A673 (cell line): Measurements from ENCODE around the gene LONP1. TPM values are rescaled to one million over a fixed set of nuclear protein-coding genes. Genes with fewer than 3 reads are reported as not detected.

ENCODE experiments used
- BruUV-seq: library from RNA; stranded (reverse); fragments of 400-500 nt; replicated peaks from 2 replicates; lab custom pipeline; 2021; lab: Mats Ljungman, UMichigan
- CTCF ChIA-PET: fragments of 300-600 bp; sonication (Branson Sonifier 250); formaldehyde crosslinking; loops from one replicate; lab custom pipeline; 2022; ENCODE audit warnings: antibody characterized with exemption; lab: Charles Lee
- POLR2A ChIA-PET: fragments of 300-600 bp; sonication (Branson Sonifier 250); formaldehyde crosslinking; loops from one replicate; lab custom pipeline; 2022; ENCODE audit warnings: antibody characterized with exemption; ENCODE audit not compliant: low non-redundant PET; lab: Charles Lee
- DNase-seq: peaks from one replicate; pipeline ENCODE4 v3.0.0-alpha.2; 2015; ENCODE audit warnings: low spot score
- H3K27ac ChIP-seq: fragments of 200-600 bp; sonication (generic); 2 replicates; pipeline ENCODE4 v1.5.1; 2016; ENCODE audit warnings: mixed run types, low read depth, mild to moderate bottlenecking, mixed read lengths, antibody characterized with exemption, low read length; ENCODE audit not compliant: poor library complexity, severe bottlenecking
- H3K27me3 ChIP-seq: fragments of 200-600 bp; sonication (generic); replicated peaks from 2 replicates; pipeline ENCODE4 v1.6.1; 2017; ENCODE audit warnings: mixed run types, low read depth, mild to moderate bottlenecking, mixed read lengths, antibody characterized with exemption, low read length; ENCODE audit not compliant: insufficient read depth, poor library complexity
- H3K36me3 ChIP-seq: fragments of 200-600 bp; sonication (generic); 2 replicates; pipeline ENCODE4 v1.6.1; 2016; ENCODE audit warnings: mixed run types, mild to moderate bottlenecking, mixed read lengths, antibody characterized with exemption, low read length; ENCODE audit not compliant: insufficient read depth, poor library complexity, severe bottlenecking
- H3K4me1 ChIP-seq: fragments of 200-600 bp; sonication (generic); 2 replicates; pipeline ENCODE4 v1.6.1; 2017; ENCODE audit warnings: mixed run types, mild to moderate bottlenecking, mixed read lengths, antibody characterized with exemption, low read length; ENCODE audit not compliant: insufficient read depth, poor library complexity, severe bottlenecking
- H3K4me3 ChIP-seq: fragments of 200-600 bp; sonication (generic); 2 replicates; pipeline ENCODE4 v1.5.1; 2016; ENCODE audit warnings: low read depth, mixed run types, mild to moderate bottlenecking, mixed read lengths, low read length; ENCODE audit not compliant: poor library complexity, severe bottlenecking
- H3K9me3 ChIP-seq: fragments of 200-600 bp; sonication (generic); 2 replicates; pipeline ENCODE4 v1.6.1; 2016; ENCODE audit warnings: mixed run types, low read depth, mild to moderate bottlenecking, mixed read lengths, antibody characterized with exemption, low read length; ENCODE audit not compliant: poor library complexity, severe bottlenecking
- CTCF ChIP-seq: fragments of 300-800, 200-600 bp; sonication (generic); conservative IDR thresholded peaks from 2 replicates; pipeline ENCODE4 v1.5.1; 2017; ENCODE audit warnings: low read depth, mild to moderate bottlenecking, antibody characterized with exemption, low read length, moderate library complexity, mixed read lengths
- EZH2 ChIP-seq: fragments of 200-600 bp; sonication (generic); IDR thresholded peaks from 2 replicates; pipeline ENCODE4 v1.6.1; 2017; ENCODE audit warnings: borderline replicate concordance, low read depth, mild to moderate bottlenecking, mixed read lengths, antibody characterized with exemption, low read length; ENCODE audit not compliant: poor library complexity, severe bottlenecking
- intact Hi-C: fragments of 100-400 bp; cut with micrococcal nuclease; formaldehyde crosslinking; loops from one replicate; pipeline ENCODE4 v1.10.0; 2022; ENCODE audit not compliant: unreplicated experiment
- total RNA-seq: library from RNA; stranded (reverse); gene quantifications from 2 replicates; pipeline ENCODE4 v1.2.3, GENCODE V29; 2021

LONP1 gene
- total RNA-seq, 1 experiment from 2014 or later, result 152 TPM

DNA sequence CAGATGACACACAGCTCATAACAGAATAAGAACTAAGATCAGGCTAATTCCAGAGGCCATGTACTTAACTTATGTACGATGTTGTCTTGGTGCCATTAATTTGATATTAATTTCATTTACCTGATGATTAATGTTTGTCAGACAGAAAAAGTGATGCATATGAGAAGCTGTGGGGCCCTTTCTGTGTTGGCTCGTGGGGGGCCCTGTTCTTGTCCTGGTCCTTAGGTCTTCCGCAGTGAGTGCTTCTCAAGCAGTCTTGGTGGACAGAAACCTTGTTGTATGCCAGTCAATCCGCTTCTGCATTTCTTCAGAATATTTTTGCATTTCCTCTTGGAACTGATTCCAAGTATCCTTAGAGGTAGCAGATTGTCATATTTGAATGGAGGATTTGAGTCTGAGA lies 76.9 kb downstream of the LONP1 start:
- no TSS peak for BruUV-seq
- no peaks in the 10 kb centered on the region for H3K9me3 ChIP-seq
- no peak overlapping the region for H3K27ac ChIP-seq
- no peak overlapping the region for H3K4me3 ChIP-seq
- H3K27me3 ChIP-seq, result no peaks in the 10 kb centered on the region
- peaks cover 76% of the 10 kb centered on the region for H3K36me3 ChIP-seq
- intact Hi-C loops, result no loop called here
- no peak for TF ChIP-seq EZH2
- TF ChIP-seq CTCF, result no peak
- ChIA-PET CTCF (no interaction called here), POLR2A (no interaction called here)
- H3K4me1 ChIP-seq, result no peaks in the 10 kb centered on the region
- DNase-seq, result no peak

GRCh38 chr19:5642204-5642603 lies 77.7 kb downstream of the LONP1 start:
- CTCF ChIA-PET, result no interaction called here
- Histone ChIP-seq H3K27ac (no peak overlapping the region), H3K4me3 (no peak overlapping the region), H3K4me1 (no peaks in the 10 kb centered on the region), H3K27me3 (no peaks in the 10 kb centered on the region), H3K9me3 (no peaks in the 10 kb centered on the region), H3K36me3 (peaks cover 67% of the 10 kb centered on the region)
- DNase-seq, result no peak
- no peak for TF ChIP-seq CTCF
- no peak for TF ChIP-seq EZH2
- intact Hi-C loops, result no loop called here
- POLR2A ChIA-PET, result no interaction called here
- no TSS peak for BruUV-seq

Other genes with a start within 250 kb of the LONP1 start
- gene TINCR, start 152.2 kb downstream of the LONP1 start, total RNA-seq, result 0.34 and 0.90 TPM in 2 replicates
- gene SAFB2, start 97.4 kb downstream of the LONP1 start, total RNA-seq, result 124 and 153 TPM in 2 replicates
- 158 and 171 TPM in 2 replicates for gene SAFB, start 97.1 kb downstream of the LONP1 start, total RNA-seq
- 36.3 and 43.6 TPM in 2 replicates for gene MICOS13, start 39.6 kb downstream of the LONP1 start, total RNA-seq
- 5.7 and 8.2 TPM in 2 replicates for gene HSD11B1L, start 39.1 kb downstream of the LONP1 start, total RNA-seq
- gene RPL36, start 29.9 kb downstream of the LONP1 start, total RNA-seq, result 984 and 992 TPM in 2 replicates
- gene CATSPERD, start 491 bp upstream of the LONP1 start, total RNA-seq, result not detected in 2 replicates
- 6.5 and 8.2 TPM in 2 replicates for gene PRR22, start 64.6 kb upstream of the LONP1 start, total RNA-seq
- 56.8 and 85.3 TPM in 2 replicates for gene DUS3L, start 71.0 kb upstream of the LONP1 start, total RNA-seq
- 1.6 and 3.9 TPM in 2 replicates for gene NRTN, start 84.9 kb upstream of the LONP1 start, total RNA-seq
- gene FUT6, start 119.6 kb upstream of the LONP1 start, total RNA-seq, result not detected in 2 replicates
- gene FUT3, start 131.3 kb upstream of the LONP1 start, total RNA-seq, result not detected in 2 replicates
- gene FUT5, start 150.4 kb upstream of the LONP1 start, total RNA-seq, result not detected in 2 replicates
- gene NDUFA11, start 183.6 kb upstream of the LONP1 start, total RNA-seq, result 290 and 298 TPM in 2 replicates
- 0.67 and 1.7 TPM in 2 replicates for gene VMAC, start 184.7 kb upstream of the LONP1 start, total RNA-seq
- 0.92 and 1.7 TPM in 2 replicates for gene CAPS, start 194.1 kb upstream of the LONP1 start, total RNA-seq